ENCODE results near the gene SERTAD4.

DNA sequence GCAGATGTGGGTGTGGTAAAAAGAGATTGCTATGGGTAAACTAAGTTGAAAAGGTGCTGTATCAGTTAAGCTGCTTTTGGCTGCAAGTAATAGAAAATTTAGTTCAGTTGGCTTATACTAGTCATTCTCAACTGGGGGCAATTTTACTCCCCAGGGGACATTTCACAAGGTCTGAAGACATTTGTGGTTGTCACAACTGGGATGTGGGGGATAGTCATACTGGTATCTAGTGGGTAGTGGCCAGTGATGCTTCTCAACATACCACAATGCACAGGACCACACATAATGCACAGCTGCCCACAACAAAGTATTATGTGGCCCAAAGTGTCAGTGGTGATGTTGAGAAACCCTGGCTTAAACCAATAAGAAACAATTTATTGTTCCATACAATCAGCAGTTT, 31.4 kb downstream of the SERTAD4 start:
- TF ChIP-seq POLR2A (IDR thresholded peaks at IDR 0.05; ENCODE audit: control extremely low read depth in 1 of 2, low read depth in 2 of 2, low read length in 2 of 2) (no peak), GABPA (IDR thresholded peaks at IDR 0.05; ENCODE audit: borderline replicate concordance, insufficient read depth, low read length) (no peak), POLR2AphosphoS5 (IDR thresholded peaks at IDR 0.05; ENCODE audit: low read depth, low read length) (no peak)
- TF ChIP-seq, protein P1, sequence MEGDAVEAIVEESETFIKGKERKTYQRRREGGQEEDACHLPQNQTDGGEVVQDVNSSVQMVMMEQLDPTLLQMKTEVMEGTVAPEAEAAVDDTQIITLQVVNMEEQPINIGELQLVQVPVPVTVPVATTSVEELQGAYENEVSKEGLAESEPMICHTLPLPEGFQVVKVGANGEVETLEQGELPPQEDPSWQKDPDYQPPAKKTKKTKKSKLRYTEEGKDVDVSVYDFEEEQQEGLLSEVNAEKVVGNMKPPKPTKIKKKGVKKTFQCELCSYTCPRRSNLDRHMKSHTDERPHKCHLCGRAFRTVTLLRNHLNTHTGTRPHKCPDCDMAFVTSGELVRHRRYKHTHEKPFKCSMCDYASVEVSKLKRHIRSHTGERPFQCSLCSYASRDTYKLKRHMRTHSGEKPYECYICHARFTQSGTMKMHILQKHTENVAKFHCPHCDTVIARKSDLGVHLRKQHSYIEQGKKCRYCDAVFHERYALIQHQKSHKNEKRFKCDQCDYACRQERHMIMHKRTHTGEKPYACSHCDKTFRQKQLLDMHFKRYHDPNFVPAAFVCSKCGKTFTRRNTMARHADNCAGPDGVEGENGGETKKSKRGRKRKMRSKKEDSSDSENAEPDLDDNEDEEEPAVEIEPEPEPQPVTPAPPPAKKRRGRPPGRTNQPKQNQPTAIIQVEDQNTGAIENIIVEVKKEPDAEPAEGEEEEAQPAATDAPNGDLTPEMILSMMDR (IDR thresholded peaks at IDR 0.05; ENCODE audit: control extremely low read depth in 1 of 3, insufficient read depth in 1 of 3, low read depth in 1 of 3, low read length in 3 of 3): no peak

Measured in H1 (cell line).